K562 (cell line): Measurements from ENCODE around the gene LINGO3. TPM values are rescaled to one million over a fixed set of nuclear protein-coding genes. Genes with fewer than 3 reads are reported as not detected.

ENCODE experiments used
- polyA plus RNA-seq, 8 experiments: library from polyadenylated mRNA; depleted of rRNA in 4 of 8; stranded (reverse) in 5 of 8; unstranded in 3 of 8; fragments of >200 nt; fragmentation: Nextera tagmentation in 2 of 8; fragmentation: Illumina TruSeq in 1 of 8; extraction: Ambion mirVana in 2 of 8; extraction: Trizol in 1 of 8; gene quantifications; 2 replicates each; pipeline versions ENCODE4 v1.2.1 to v1.2.3, GENCODE V29; 2011 to 2014; ENCODE audit warnings: inconsistent platforms in 1 of 8, missing spikeins in 1 of 8
- total RNA-seq, 7 experiments: library from RNA; depleted of rRNA in 6 of 7; stranded (reverse); fragments of >200 nt in 6 of 7; fragmentation: Illumina TruSeq in 2 of 7; extraction: Trizol in 2 of 7; gene quantifications; 2 replicates each; pipeline versions ENCODE4 v1.2.1 to v1.2.3, GENCODE V29; 2011 to 2021; ENCODE audit warnings: low replicate concordance in 1 of 7

The LINGO3 gene
- total and polyA plus RNA-seq, 9 of the 15 experiments (the other 6 are each of a cell fraction or from before 2014, with no cell fraction given), result 0.03 to 0.05 (median 0.03) TPM; not detected in 6

Other genes with a start within 250 kb of the LINGO3 start
Only the 7 nearest of the 15 such genes appear.
- 50.3 and 111 TPM in 2 replicates for gene SF3A2, start 71.3 kb downstream of the LINGO3 start, total RNA-seq (2014; rRNA removed)
- gene SF3A2, start 71.3 kb downstream of the LINGO3 start, total RNA-seq (2014; rRNA removed; fragmentation: Illumina TruSeq; extraction: Trizol), result 4.5 and 5.8 TPM in 2 replicates
- 22.8 and 30.6 TPM in 2 replicates for gene SF3A2, start 71.3 kb downstream of the LINGO3 start, total RNA-seq (2015; rRNA removed; fragmentation: Illumina TruSeq; extraction: Trizol)
- gene SF3A2, start 71.3 kb downstream of the LINGO3 start, total RNA-seq (2021), result 181 and 194 TPM in 2 replicates
- gene SF3A2, start 71.3 kb downstream of the LINGO3 start, polyA plus RNA-seq (2011; rRNA removed), result 7.9 and 21.0 TPM in 2 replicates
- gene SF3A2, start 71.3 kb downstream of the LINGO3 start, polyA plus RNA-seq (2014; fragmentation: Illumina TruSeq; extraction: Trizol), result 44.6 and 119 TPM in 2 replicates
- under 1 TPM; 0.17 to 0.35 TPM for gene SF3A2, start 71.3 kb downstream of the LINGO3 start, polyA plus RNA-seq (2014; fragmentation: Nextera tagmentation; extraction: Ambion mirVana)
- gene SF3A2, start 71.3 kb downstream of the LINGO3 start, polyA plus RNA-seq (2014; rRNA removed), result 45.9 and 46.7 TPM in 2 replicates
- gene AMH, start 58.8 kb downstream of the LINGO3 start, total RNA-seq (2014; rRNA removed), result 9.4 and 10.7 TPM in 2 replicates
- gene AMH, start 58.8 kb downstream of the LINGO3 start, total RNA-seq (2014; rRNA removed; fragmentation: Illumina TruSeq; extraction: Trizol), result 0.13 and 0.29 TPM in 2 replicates
- gene AMH, start 58.8 kb downstream of the LINGO3 start, total RNA-seq (2015; rRNA removed; fragmentation: Illumina TruSeq; extraction: Trizol), result 2.6 and 3.5 TPM in 2 replicates
- gene AMH, start 58.8 kb downstream of the LINGO3 start, total RNA-seq (2021), result 22.2 and 27.4 TPM in 2 replicates
- gene AMH, start 58.8 kb downstream of the LINGO3 start, polyA plus RNA-seq (2011; rRNA removed), result 1.7 and 3.6 TPM in 2 replicates
- gene AMH, start 58.8 kb downstream of the LINGO3 start, polyA plus RNA-seq (2014; fragmentation: Illumina TruSeq; extraction: Trizol), result 1.5 and 4.0 TPM in 2 replicates
- gene AMH, start 58.8 kb downstream of the LINGO3 start, polyA plus RNA-seq (2014; fragmentation: Nextera tagmentation; extraction: Ambion mirVana), result not detected
- gene AMH, start 58.8 kb downstream of the LINGO3 start, polyA plus RNA-seq (2014; rRNA removed), result 19.2 and 23.6 TPM in 2 replicates
- 0.29 TPM in 1 of 2 replicates, not detected in the other for gene JSRP1, start 51.7 kb downstream of the LINGO3 start, total RNA-seq (2014; rRNA removed)
- 0.40 and 0.45 TPM in 2 replicates for gene JSRP1, start 51.7 kb downstream of the LINGO3 start, total RNA-seq (2014; rRNA removed; fragmentation: Illumina TruSeq; extraction: Trizol)
- 0.51 and 0.57 TPM in 2 replicates for gene JSRP1, start 51.7 kb downstream of the LINGO3 start, total RNA-seq (2015; rRNA removed; fragmentation: Illumina TruSeq; extraction: Trizol)
- 0.58 and 0.78 TPM in 2 replicates for gene JSRP1, start 51.7 kb downstream of the LINGO3 start, total RNA-seq (2021)
- gene JSRP1, start 51.7 kb downstream of the LINGO3 start, polyA plus RNA-seq (2011; rRNA removed), result not detected in 2 replicates
- not detected in 2 replicates for gene JSRP1, start 51.7 kb downstream of the LINGO3 start, polyA plus RNA-seq (2014; fragmentation: Illumina TruSeq; extraction: Trizol)
- gene JSRP1, start 51.7 kb downstream of the LINGO3 start, polyA plus RNA-seq (2014; fragmentation: Nextera tagmentation; extraction: Ambion mirVana), result under 1 TPM in 1 of 2 experiments, not detected in 1; 0.08 TPM
- gene JSRP1, start 51.7 kb downstream of the LINGO3 start, polyA plus RNA-seq (2014; rRNA removed), result 1.2 and 2.1 TPM in 2 replicates
- gene PEAK3, start 26.0 kb downstream of the LINGO3 start, total RNA-seq (2014; rRNA removed), result 0.16 TPM in 1 of 2 replicates, not detected in the other
- gene PEAK3, start 26.0 kb downstream of the LINGO3 start, total RNA-seq (2014; rRNA removed; fragmentation: Illumina TruSeq; extraction: Trizol), result not detected in 2 replicates
- not detected in 2 replicates for gene PEAK3, start 26.0 kb downstream of the LINGO3 start, total RNA-seq (2015; rRNA removed; fragmentation: Illumina TruSeq; extraction: Trizol)
- 0.13 and 0.40 TPM in 2 replicates for gene PEAK3, start 26.0 kb downstream of the LINGO3 start, total RNA-seq (2021)
- 0.03 TPM in 1 of 2 replicates, not detected in the other for gene PEAK3, start 26.0 kb downstream of the LINGO3 start, polyA plus RNA-seq (2011; rRNA removed)
- gene PEAK3, start 26.0 kb downstream of the LINGO3 start, polyA plus RNA-seq (2014; fragmentation: Illumina TruSeq; extraction: Trizol), result 0.06 TPM in 1 of 2 replicates, not detected in the other
- gene PEAK3, start 26.0 kb downstream of the LINGO3 start, polyA plus RNA-seq (2014; fragmentation: Nextera tagmentation; extraction: Ambion mirVana), result not detected
- gene PEAK3, start 26.0 kb downstream of the LINGO3 start, polyA plus RNA-seq (2014; rRNA removed), result 0.07 TPM in 1 of 2 replicates, not detected in the other
- 408 and 578 TPM in 2 replicates for gene LSM7, start 20.4 kb upstream of the LINGO3 start, total RNA-seq (2014; rRNA removed)
- gene LSM7, start 20.4 kb upstream of the LINGO3 start, total RNA-seq (2014; rRNA removed; fragmentation: Illumina TruSeq; extraction: Trizol), result 117 and 146 TPM in 2 replicates
- 261 and 265 TPM in 2 replicates for gene LSM7, start 20.4 kb upstream of the LINGO3 start, total RNA-seq (2015; rRNA removed; fragmentation: Illumina TruSeq; extraction: Trizol)
- gene LSM7, start 20.4 kb upstream of the LINGO3 start, total RNA-seq (2021), result 284 and 286 TPM in 2 replicates
- 450 and 480 TPM in 2 replicates for gene LSM7, start 20.4 kb upstream of the LINGO3 start, polyA plus RNA-seq (2011; rRNA removed)
- gene LSM7, start 20.4 kb upstream of the LINGO3 start, polyA plus RNA-seq (2014; fragmentation: Illumina TruSeq; extraction: Trizol), result 147 and 242 TPM in 2 replicates
- gene LSM7, start 20.4 kb upstream of the LINGO3 start, polyA plus RNA-seq (2014; fragmentation: Nextera tagmentation; extraction: Ambion mirVana), result 100 to 1,000 TPM in 1 of 2 experiments, 10 to 100 TPM in 1; 40.5 to 147 TPM
- gene LSM7, start 20.4 kb upstream of the LINGO3 start, polyA plus RNA-seq (2014; rRNA removed), result 650 and 690 TPM in 2 replicates
- gene SPPL2B, start 20.5 kb upstream of the LINGO3 start, total RNA-seq (2014; rRNA removed), result 32.0 and 33.9 TPM in 2 replicates
- gene SPPL2B, start 20.5 kb upstream of the LINGO3 start, total RNA-seq (2014; rRNA removed; fragmentation: Illumina TruSeq; extraction: Trizol), result 2.6 and 4.1 TPM in 2 replicates
- gene SPPL2B, start 20.5 kb upstream of the LINGO3 start, total RNA-seq (2015; rRNA removed; fragmentation: Illumina TruSeq; extraction: Trizol), result 15.1 and 16.9 TPM in 2 replicates
- 63.6 and 74.0 TPM in 2 replicates for gene SPPL2B, start 20.5 kb upstream of the LINGO3 start, total RNA-seq (2021)
- 24.9 and 30.0 TPM in 2 replicates for gene SPPL2B, start 20.5 kb upstream of the LINGO3 start, polyA plus RNA-seq (2011; rRNA removed)
- 8.4 and 19.9 TPM in 2 replicates for gene SPPL2B, start 20.5 kb upstream of the LINGO3 start, polyA plus RNA-seq (2014; fragmentation: Illumina TruSeq; extraction: Trizol)
- gene SPPL2B, start 20.5 kb upstream of the LINGO3 start, polyA plus RNA-seq (2014; fragmentation: Nextera tagmentation; extraction: Ambion mirVana), result under 1 TPM; 0.20 to 0.29 TPM
- 62.9 and 81.2 TPM in 2 replicates for gene SPPL2B, start 20.5 kb upstream of the LINGO3 start, polyA plus RNA-seq (2014; rRNA removed)
- gene TMPRSS9, start 52.1 kb upstream of the LINGO3 start, total RNA-seq (2014; rRNA removed), result not detected in 2 replicates
- not detected in 2 replicates for gene TMPRSS9, start 52.1 kb upstream of the LINGO3 start, total RNA-seq (2014; rRNA removed; fragmentation: Illumina TruSeq; extraction: Trizol)
- not detected in 2 replicates for gene TMPRSS9, start 52.1 kb upstream of the LINGO3 start, total RNA-seq (2015; rRNA removed; fragmentation: Illumina TruSeq; extraction: Trizol)
- 0.11 TPM in 1 of 2 replicates, not detected in the other for gene TMPRSS9, start 52.1 kb upstream of the LINGO3 start, total RNA-seq (2021)
- gene TMPRSS9, start 52.1 kb upstream of the LINGO3 start, polyA plus RNA-seq (2011; rRNA removed), result 0.01 TPM in 1 of 2 replicates, not detected in the other
- not detected in 2 replicates for gene TMPRSS9, start 52.1 kb upstream of the LINGO3 start, polyA plus RNA-seq (2014; fragmentation: Illumina TruSeq; extraction: Trizol)
- not detected for gene TMPRSS9, start 52.1 kb upstream of the LINGO3 start, polyA plus RNA-seq (2014; fragmentation: Nextera tagmentation; extraction: Ambion mirVana)
- gene TMPRSS9, start 52.1 kb upstream of the LINGO3 start, polyA plus RNA-seq (2014; rRNA removed), result 0.03 TPM in 1 of 2 replicates, not detected in the other